Measurements from ENCODE around the gene ZBTB7C.

DNA sequence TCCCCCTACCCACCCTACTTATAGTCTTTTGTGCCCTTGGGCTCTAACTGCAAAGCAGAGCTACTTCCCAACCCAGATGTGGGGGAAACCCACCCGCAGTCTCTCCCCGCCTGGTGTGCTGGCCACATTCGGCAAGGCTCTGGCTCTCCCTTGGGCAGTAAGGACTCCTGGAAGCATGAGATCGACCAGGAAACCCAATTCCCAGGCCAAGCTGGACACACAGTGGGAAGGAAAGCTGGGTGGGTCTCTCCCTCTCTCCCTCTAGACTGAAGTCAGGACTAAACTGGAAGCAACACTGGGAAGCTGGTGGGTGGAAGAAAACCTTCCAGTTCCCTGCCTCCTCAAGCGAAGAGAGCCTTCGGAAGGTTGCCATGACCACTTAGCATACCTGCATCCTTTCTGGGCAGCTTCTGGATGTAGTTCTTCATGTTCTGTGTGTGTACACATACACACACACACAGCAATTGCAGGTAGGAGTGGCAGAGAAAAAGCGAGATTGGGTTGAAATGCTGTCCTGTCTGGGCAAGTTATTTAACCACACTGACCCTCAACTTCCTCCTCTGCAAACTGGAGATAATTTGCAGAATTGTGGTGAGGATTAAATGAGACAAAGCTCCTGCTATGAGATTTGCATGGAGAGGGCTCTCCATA lies 33.9 kb downstream of the ZBTB7C start:
- no peak for TF ChIP-seq POLR2A (IDR thresholded peaks at IDR 0.05)
- no peak for TF ChIP-seq EP300 (IDR thresholded peaks at IDR 0.05)
